Natural killer cell treated with Interleukin-12 subunit alpha and Interleukin-12 subunit beta and Interleukin-15 and Interleukin-18, amount 100 ng/mL, for 72 hours (primary cell): ENCODE measurements around the gene SCD5. TPM values are rescaled to one million over a fixed set of nuclear protein-coding genes. Genes with fewer than 3 reads are reported as not detected.

ENCODE experiments used
- ATAC-seq, 2 donors: fragments of 150-1000 bp; cut with Tn5 transposase in 1 of 2; sonication (Bioruptor Pico), chemical (Tn5 transposase) in 1 of 2; 2 replicates each; pipeline ENCODE4 v1.10.0; 2021
- DNase-seq: peaks from one replicate; pipeline ENCODE4 v3.0.0; 2022; ENCODE audit warnings: low spot score
- H3K27ac Mint-ChIP-seq, 2 donors: 1 replicate in 1 of 2; 2 replicates in 1 of 2; pipeline ENCODE4 v1.8.0; 2022; ENCODE audit warnings: mixed read lengths in 2 of 2, mild to moderate bottlenecking in 1 of 2, moderate library complexity in 1 of 2
- H3K27me3 Mint-ChIP-seq, 2 donors: 1 replicate in 1 of 2; 2 replicates in 1 of 2; pipeline ENCODE4 v1.8.0; 2022; ENCODE audit warnings: mixed read lengths in 2 of 2
- H3K36me3 Mint-ChIP-seq: one replicate; pipeline ENCODE4 v1.8.0; 2022; ENCODE audit warnings: mixed read lengths
- H3K4me1 Mint-ChIP-seq, 2 donors: 1 replicate in 1 of 2; 2 replicates in 1 of 2; pipeline ENCODE4 v1.8.0; 2022; ENCODE audit warnings: low read depth in 2 of 2, mixed read lengths in 2 of 2, mild to moderate bottlenecking in 1 of 2
- H3K4me3 Mint-ChIP-seq: one replicate; pipeline ENCODE4 v1.8.0; 2022; ENCODE audit warnings: mixed read lengths
- H3K9me3 Mint-ChIP-seq: 2 replicates; pipeline ENCODE4 v1.8.0; 2022; ENCODE audit warnings: mixed read lengths
- total RNA-seq, 2 donors: library from RNA; stranded (reverse); gene quantifications; one replicate each; pipeline ENCODE4 v1.2.3, GENCODE V29; 2022

The SCD5 gene
- total RNA-seq, 2 donors from 2014 or later, result 5.6 to 8.4 TPM

DNA sequence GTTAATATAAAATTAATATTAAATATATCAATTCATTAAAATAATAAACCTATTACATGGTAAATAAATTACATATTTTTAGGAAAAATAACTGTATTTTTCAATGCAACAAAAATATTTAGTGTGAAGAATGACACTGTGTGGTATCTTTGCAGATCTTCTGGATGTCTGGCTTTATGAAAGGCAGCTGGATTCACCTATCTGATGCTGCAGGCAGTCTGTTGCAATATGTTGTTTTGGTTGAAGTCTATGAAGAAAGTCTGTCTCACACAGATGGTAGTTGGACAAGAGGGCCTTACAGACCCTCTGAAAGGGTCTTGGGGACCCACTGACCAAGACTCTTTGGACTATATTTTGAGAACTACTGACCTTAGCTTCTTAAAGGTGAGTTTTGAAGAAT, 147.7 kb downstream of the SCD5 start:
- ATAC-seq (no peak), DNase-seq (no peak)
- Mint-ChIP-seq H3K27me3 (no peaks in the 10 kb centered on the region), H3K9me3 (no peaks in the 10 kb centered on the region), H3K4me1 (no peaks in the 10 kb centered on the region), H3K27ac (no peak overlapping the region), H3K36me3 (no peaks in the 10 kb centered on the region), H3K4me3 (no peak overlapping the region)

DNA sequence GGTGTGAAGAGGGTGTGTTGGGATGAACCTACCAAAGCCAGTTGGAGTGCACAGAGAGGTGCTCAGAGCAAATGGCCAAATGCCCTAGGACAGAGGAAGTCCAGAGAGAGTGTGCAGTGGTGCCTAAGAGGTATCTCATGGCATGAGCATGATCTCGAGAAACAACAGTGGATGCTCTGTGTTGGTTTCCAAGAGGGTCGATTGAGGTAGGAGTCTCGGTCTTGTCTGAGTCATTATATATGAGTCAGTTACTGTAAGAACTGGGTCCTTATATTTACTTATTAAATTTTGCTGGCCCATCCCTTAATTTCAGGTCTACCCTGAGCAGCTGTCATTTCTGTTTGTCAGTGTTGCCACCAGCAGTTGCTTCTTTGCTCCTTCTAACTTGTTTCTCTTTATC, 150.2 kb downstream of the SCD5 start:
- Mint-ChIP-seq H3K27me3 (no peaks in the 10 kb centered on the region), H3K27ac (no peak overlapping the region), H3K4me3 (no peak overlapping the region), H3K9me3 (no peaks in the 10 kb centered on the region), H3K4me1 (no peaks in the 10 kb centered on the region), H3K36me3 (no peaks in the 10 kb centered on the region)
- no peak for ATAC-seq
- DNase-seq, result no peak

DNA sequence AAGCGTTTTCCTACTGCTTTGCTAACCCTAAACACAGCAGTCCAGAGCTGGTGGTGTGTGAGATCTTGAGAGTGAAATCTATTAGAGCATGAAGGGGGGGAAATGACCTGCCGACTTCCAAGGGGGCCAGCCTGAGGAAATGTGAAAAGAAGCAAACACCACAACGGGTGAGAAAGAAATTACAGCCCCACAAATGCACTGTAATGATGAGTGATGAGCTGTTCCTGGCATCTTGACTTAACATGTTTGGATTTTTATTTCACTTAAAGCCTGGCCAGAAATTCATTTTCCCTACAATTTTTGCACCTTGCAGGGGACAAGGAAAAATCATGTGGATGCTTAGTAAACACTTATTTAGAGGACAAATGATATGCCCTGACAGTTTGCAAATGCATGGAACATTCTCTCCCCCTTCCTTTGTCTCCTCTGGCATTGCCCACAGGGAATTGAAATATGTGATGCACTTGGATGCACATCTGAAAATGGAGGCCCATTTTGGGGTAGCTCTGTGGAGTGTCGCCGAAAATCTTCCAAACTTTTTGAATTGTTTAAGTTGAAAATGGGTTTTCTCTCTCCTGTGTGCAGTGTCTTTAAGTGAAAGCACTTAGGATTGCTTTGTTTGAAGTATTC, 152.5 kb downstream of the SCD5 start:
- ATAC-seq, result no peak

DNA sequence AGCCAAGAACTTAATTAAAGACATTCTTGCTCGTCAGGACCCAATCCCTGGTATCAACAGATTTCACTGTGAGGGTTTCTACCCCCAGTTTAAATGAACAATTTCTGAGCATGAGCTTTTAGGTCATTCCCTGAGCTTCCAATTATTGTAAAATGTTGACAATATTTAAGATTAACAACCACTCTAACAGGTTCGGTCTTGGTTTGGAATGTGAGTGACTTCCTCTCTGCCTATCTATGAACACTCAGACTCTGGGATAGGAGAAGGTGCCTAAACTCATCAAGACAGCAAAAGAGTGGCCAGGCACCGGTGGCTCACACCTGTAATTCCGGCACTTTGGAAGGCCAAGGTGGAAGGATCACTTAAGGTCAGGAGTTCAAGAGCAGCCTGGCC, 153.9 kb downstream of the SCD5 start:
- Mint-ChIP-seq H3K9me3 (no peaks in the 10 kb centered on the region), H3K36me3 (no peaks in the 10 kb centered on the region)

More for the DNA sequence above, 152.5 kb downstream of the SCD5 start:
- no peaks in the 10 kb centered on the region for H3K36me3 Mint-ChIP-seq
- H3K9me3 Mint-ChIP-seq, result no peaks in the 10 kb centered on the region
- H3K27ac Mint-ChIP-seq, result no peak overlapping the region
- H3K4me1 Mint-ChIP-seq, result no peaks in the 10 kb centered on the region
- no peaks in the 10 kb centered on the region for H3K27me3 Mint-ChIP-seq
- no peak for DNase-seq
- H3K4me3 Mint-ChIP-seq, result no peak overlapping the region

DNA sequence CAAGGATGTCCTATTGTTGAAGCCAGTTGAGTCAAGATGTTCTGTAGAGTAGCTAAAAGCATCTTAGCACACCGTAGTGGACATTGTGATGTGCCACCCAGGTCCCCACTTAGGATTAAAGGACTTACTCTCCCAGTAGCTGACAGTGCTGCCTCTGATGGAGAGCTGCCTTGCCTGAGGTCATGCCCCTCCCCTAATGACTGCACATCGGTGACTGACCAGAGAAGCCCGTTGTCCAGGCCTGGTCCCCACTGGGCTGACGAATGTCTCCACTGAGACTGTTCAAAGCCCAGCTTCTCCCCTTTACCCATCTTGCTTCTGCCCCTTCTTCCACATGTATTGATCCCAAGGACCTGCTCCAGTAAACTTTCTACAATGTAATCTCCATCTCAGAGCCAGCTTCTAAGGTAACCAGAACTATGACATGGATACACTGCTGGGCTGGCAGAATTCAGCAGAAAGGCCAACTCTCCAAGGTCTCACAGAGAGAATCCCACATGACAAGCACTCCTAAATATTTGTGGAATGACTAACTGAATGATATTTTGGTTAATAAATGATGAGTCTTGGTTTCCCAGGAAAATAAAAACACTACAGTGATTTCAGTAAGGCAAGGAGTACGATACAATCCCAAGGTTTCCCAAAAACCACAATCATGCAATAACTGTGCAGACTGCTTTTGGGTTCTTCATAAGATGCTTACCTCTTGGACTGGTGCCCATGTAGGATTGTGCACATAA, 154.4 kb downstream of the SCD5 start:
- Mint-ChIP-seq H3K27ac (no peak overlapping the region), H3K4me3 (no peak overlapping the region), H3K27me3 (no peaks in the 10 kb centered on the region), H3K9me3 (no peaks in the 10 kb centered on the region), H3K36me3 (no peaks in the 10 kb centered on the region), H3K4me1 (no peaks in the 10 kb centered on the region)
- no peak for DNase-seq
- no peak for ATAC-seq

More for the DNA sequence above, 153.9 kb downstream of the SCD5 start:
- Mint-ChIP-seq H3K4me1 (no peaks in the 10 kb centered on the region), H3K27ac (no peak overlapping the region), H3K4me3 (no peak overlapping the region), H3K27me3 (no peaks in the 10 kb centered on the region)
- DNase-seq, result no peak
- no peak for ATAC-seq

DNA sequence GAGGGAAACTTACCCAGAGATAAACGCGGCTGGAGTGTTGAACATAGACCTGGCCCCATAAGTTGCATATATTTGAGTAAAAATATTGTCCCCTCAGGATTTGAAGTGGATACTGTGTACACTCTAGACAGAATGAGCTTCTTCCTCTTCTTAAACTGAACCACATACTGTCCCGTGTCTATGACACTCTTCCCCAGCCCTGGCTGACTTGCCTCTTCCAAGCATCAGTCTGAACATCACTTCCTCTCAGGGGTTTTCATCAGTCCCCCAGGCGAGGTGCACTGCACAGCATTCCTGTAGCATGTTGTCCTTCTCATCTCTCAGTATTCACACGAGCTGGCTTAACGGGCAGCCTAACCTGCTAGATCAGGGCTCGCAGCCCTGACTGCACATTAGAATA, 156.3 kb downstream of the SCD5 start:
- Mint-ChIP-seq H3K4me3 (no peak overlapping the region), H3K36me3 (no peaks in the 10 kb centered on the region), H3K27me3 (no peaks in the 10 kb centered on the region), H3K4me1 (peaks cover 0 to 2% of the 10 kb centered on the region in 2 donors), H3K27ac (no peak overlapping the region), H3K9me3 (no peaks in the 10 kb centered on the region)
- ATAC-seq, result no peak
- DNase-seq, result no peak

DNA sequence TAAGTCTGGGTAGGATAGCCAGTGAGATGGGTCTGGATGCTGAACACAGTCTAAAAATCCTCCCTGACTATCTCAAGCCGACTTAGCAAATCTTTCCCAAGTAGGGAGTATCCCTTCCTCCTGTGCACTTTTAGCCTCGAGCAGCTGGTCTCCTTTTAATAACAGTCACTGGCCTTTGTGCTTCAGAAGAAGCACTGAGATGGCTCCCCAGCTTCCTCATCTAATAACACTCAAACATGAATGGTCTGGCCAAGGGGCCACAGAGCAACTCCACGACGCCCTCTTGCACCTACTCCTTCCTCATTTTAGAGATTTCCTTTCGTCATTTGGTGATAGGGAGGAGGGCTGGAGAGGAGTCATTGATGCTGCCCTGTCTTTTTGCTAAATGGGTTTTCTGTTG, 158.1 kb downstream of the SCD5 start:
- no peaks in the 10 kb centered on the region for H3K9me3 Mint-ChIP-seq
- no peaks in the 10 kb centered on the region for H3K27me3 Mint-ChIP-seq
- peaks cover 0 to 2% of the 10 kb centered on the region in 2 donors for H3K4me1 Mint-ChIP-seq
- H3K36me3 Mint-ChIP-seq, result no peaks in the 10 kb centered on the region
- DNase-seq (no peak), ATAC-seq (no peak)
- no peak overlapping the region for H3K4me3 Mint-ChIP-seq
- H3K27ac Mint-ChIP-seq, result no peak overlapping the region

DNA sequence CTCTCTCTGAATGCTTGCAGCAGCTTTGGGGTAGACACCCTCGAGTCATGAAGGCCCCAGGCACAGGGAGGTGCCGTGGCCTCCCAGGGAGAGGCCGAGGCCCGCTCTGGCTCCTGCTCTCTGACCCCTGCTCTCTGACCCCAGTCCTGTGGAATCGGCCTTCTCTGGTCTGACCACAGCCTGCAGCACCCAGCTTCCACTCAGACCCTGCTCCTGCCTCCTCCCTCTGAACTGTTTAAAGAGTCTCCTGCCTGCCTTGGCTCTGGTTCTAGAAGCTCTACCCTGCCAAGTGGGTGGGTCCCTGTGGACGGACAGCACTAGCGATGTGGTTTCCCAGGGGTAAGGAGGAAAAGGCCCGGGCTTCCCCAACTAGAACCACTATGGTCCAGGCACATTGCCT, 158.6 kb downstream of the SCD5 start:
- Mint-ChIP-seq H3K4me3 (no peak overlapping the region), H3K4me1 (peaks cover 0 to 2% of the 10 kb centered on the region in 2 donors), H3K27ac (no peak overlapping the region), H3K36me3 (no peaks in the 10 kb centered on the region), H3K27me3 (no peaks in the 10 kb centered on the region), H3K9me3 (no peaks in the 10 kb centered on the region)
- DNase-seq (no peak), ATAC-seq (no peak)

DNA sequence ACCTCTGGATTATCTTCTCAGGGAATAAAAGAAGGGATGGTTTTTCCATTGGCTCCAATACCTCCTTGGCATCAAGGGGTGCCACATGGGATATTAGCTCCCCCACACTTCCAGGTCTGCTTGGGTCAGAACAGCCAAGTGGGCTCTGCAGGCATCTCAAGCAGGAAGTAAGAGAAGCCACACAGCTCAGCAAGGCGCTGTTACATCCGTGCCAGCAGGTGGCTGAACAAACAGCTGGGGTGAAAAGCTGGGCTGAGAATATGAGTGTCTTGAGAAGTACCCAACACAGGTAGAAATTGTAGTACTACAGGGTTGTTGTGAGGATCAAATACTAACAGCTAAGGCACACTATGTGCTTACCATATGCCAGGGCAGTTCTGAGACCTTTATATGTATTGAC, 160.1 kb downstream of the SCD5 start:
- no peak overlapping the region for H3K27ac Mint-ChIP-seq
- ATAC-seq (no peak), DNase-seq (no peak)

DNA sequence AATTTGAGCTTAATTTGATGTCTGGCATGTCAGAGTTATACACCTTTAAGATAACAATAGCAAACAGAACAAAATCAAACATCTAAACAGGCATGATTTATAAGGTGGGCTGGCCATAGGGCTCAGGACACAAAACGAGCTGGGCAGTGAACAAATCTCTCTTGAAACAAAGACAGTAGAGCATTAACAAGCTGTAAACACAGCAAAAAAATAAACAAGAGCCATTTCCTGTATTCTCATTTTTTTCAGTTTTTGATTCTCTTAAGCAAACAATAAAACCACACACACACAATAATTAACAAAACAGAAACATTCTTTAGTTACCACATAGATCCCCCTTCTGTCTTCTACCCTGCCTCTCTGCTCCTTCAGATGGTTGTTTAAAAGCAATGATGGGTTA, 168.5 kb downstream of the SCD5 start:
- ATAC-seq (no peak), DNase-seq (no peak)
- no peak overlapping the region for H3K27ac Mint-ChIP-seq
- no peaks in the 10 kb centered on the region for H3K27me3 Mint-ChIP-seq
- H3K36me3 Mint-ChIP-seq, result peaks cover 15% of the 10 kb centered on the region
- H3K4me3 Mint-ChIP-seq, result no peak overlapping the region
- peaks cover 4% of the 10 kb centered on the region for H3K9me3 Mint-ChIP-seq
- peaks cover 0 to 3% of the 10 kb centered on the region in 2 donors for H3K4me1 Mint-ChIP-seq

More for the DNA sequence above, 160.1 kb downstream of the SCD5 start:
- Mint-ChIP-seq H3K27me3 (no peaks in the 10 kb centered on the region), H3K9me3 (no peaks in the 10 kb centered on the region), H3K4me1 (peaks cover 0 to 2% of the 10 kb centered on the region in 2 donors), H3K36me3 (peaks cover 8% of the 10 kb centered on the region), H3K4me3 (no peak overlapping the region)

DNA sequence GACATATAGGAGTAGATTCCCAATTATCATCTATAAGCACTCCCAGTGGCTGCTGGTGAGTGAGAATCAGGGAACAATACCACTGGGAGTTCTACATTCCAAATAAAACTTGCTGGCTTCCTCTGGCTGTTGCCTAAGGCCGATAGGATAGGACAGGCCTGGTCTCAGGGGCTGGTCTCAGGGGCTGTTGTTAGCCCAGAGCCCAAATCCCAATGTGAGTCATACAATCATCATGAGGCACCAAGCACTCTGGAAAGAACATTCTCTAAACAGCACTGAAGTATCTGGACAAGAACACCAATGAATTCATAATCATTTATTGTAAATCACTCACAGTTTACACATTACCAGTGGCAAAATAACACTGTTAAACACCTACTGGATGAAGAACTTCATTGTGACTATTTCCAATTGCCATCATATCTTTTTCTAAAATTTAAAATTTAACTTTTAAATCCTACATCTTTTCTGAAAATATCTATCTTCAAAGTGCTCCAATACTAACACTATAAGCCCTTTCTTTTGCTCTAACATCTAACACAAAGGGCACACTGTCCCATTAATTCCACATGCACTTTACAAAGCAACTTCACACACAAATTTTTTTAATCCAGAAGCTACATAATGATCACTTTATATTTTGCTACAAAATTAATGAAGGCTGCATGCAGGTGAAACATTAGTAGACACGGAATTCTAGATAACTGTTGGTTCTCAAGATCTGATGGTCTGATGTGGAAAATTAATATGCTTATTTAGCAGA, 169.2 kb downstream of the SCD5 start:
- Mint-ChIP-seq H3K27me3 (no peaks in the 10 kb centered on the region), H3K9me3 (peaks cover 4% of the 10 kb centered on the region), H3K4me3 (no peak overlapping the region), H3K27ac (no peak overlapping the region), H3K36me3 (peaks cover 15% of the 10 kb centered on the region), H3K4me1 (peaks cover 0 to 3% of the 10 kb centered on the region in 2 donors)
- DNase-seq (no peak), ATAC-seq (no peak)

DNA sequence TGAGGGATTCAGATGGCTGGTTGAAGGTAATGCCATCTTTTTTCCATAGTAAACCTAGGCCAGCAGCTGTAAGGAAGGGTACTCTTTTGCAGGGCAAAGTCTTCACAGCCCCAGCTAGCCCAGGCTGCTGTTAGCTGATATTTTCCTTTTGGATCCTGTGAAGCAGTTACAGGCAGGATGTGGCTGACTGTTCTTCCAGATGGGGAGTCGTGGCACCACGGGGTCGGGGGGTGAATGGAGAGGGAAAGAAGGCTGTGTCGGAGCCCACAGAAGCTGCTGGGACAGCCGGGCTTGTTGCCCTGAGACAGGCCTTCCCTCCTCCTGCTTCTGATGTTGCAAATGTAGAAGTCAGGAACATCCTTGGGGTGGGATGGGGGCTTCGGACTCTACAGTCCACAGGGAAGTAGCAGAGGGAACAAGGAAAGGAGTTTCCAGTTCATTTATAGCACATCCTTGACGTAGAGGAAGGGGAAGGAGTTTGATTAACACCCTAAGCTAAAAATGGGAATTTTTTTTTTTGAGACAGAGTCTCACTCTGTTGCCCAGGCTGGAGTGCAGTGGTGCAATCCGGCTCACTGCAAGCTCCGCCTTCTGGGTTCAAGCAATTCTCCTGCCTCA, 172.2 kb downstream of the SCD5 start:
- no peaks in the 10 kb centered on the region for H3K27me3 Mint-ChIP-seq
- H3K9me3 Mint-ChIP-seq, result no peaks in the 10 kb centered on the region
- H3K4me1 Mint-ChIP-seq, result no peaks in the 10 kb centered on the region
- no peak overlapping the region for H3K4me3 Mint-ChIP-seq
- H3K27ac Mint-ChIP-seq, result no peak overlapping the region
- ATAC-seq (no peak), DNase-seq (no peak)
- H3K36me3 Mint-ChIP-seq, result no peaks in the 10 kb centered on the region

DNA sequence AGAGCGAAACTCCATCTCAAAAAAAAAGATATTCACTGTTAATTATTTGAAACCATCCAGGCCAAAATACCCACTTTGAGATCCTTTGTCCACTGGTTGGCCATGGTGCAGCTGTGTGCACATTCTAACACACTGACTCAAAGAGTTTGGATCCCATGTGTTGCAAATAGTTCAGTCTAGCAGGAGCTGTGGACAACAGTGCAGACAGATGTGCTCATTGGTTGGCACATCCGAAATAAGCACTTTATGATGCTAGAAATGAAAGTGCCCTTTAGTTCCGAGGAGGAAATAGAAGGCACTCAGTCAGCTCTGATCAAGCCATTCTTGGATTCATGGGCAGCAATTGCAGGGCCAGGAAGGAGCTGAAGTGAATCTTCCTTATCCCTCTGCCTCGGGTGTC, 173.8 kb downstream of the SCD5 start:
- ATAC-seq (no peak), DNase-seq (no peak)
- H3K9me3 Mint-ChIP-seq, result no peaks in the 10 kb centered on the region
- no peaks in the 10 kb centered on the region for H3K36me3 Mint-ChIP-seq
- H3K27ac Mint-ChIP-seq, result no peak overlapping the region
- no peaks in the 10 kb centered on the region for H3K4me1 Mint-ChIP-seq
- no peak overlapping the region for H3K4me3 Mint-ChIP-seq
- H3K27me3 Mint-ChIP-seq, result no peaks in the 10 kb centered on the region
